H1 (cell line): Measurements from ENCODE around the gene EPHA6.

Experiments
- KDM1A ChIP-seq: fragments of 200-600, 300-600 bp; sonication (generic); IDR thresholded peaks from 2 replicates; pipeline ENCODE4 v1.7.1; 2016; ENCODE audit warnings: mild to moderate bottlenecking, low read length, borderline replicate concordance
- POLR2A ChIP-seq, 2 experiments: IDR thresholded peaks; 1 replicate in 1 of 2; 2 replicates in 1 of 2; pipeline ENCODE4 v1.6.1; 2011; ENCODE audit warnings: low read depth in 2 of 2, low read length in 2 of 2, mild to moderate bottlenecking in 2 of 2; ENCODE audit errors: control extremely low read depth in 1 of 2

DNA sequence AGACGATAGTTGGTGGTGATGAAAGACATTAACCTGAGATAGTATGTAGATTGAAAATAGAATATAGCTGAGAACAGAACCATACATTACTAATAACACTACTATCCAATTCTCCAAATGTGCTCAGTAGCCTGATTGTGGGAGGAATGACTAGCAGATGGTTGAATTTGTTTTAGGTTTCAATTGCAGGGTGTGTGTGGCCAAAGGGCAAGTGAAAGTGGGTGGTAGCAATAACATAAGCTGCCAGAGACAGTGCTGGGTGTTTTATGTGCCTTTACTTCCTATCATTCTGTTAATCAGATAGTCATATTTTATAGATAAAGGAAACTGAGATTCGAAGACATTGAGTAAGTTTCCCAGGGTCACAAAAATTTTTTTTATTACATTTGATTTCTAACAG, 700.7 kb downstream of the EPHA6 start:
- TF ChIP-seq POLR2A (IDR thresholded peaks at IDR 0.05; ENCODE audit: control extremely low read depth in 1 of 2, low read depth in 2 of 2, low read length in 2 of 2) (no peak), KDM1A (no peak)
